Dermis blood vessel endothelial cell (primary cell): ENCODE measurements around the gene ZNF280D. TPM values are rescaled to one million over a fixed set of nuclear protein-coding genes. Genes with fewer than 3 reads are reported as not detected.
"Not testable (repeated sequence)": the region's sequence is repeated elsewhere in the genome, so short reads cannot be mapped to it uniquely, and the experiment has no call there.

Experiments
- DNase-seq: peaks from one replicate; pipeline ENCODE4 v3.0.0; 2010
- total RNA-seq: library from RNA; depleted of rRNA; stranded (reverse); fragments of >200 nt; gene quantifications from 2 replicates; pipeline ENCODE4 v1.2.3, GENCODE V29; 2014

The ZNF280D gene
- 25.7 and 37.9 TPM in 2 replicates for total RNA-seq

GRCh38 chr15:56733136-56734012 is at the start of gene ZNF280D:
Gene ZNF280D (minus strand): TSS chr15:56733509. CDS start chr15:56707109, 26,400 bp downstream.
- DNase-seq: peak; percentile 93

- DNase-seq: no peak
Measured at GRCh38 chr15:56782306-56782705, 49.0 kb upstream of the ZNF280D start.

GRCh38 chr15:56781666-56782065 is 48.4 kb upstream of the ZNF280D start:
- no peak for DNase-seq

- DNase-seq: not testable (repeated sequence)
Measured at GRCh38 chr15:56780102-56780725, 46.9 kb upstream of the ZNF280D start.

- not testable (repeated sequence) for DNase-seq
Measured at GRCh38 chr15:56779449-56779848, 46.1 kb upstream of the ZNF280D start.

GRCh38 chr15:56778761-56779160 is 45.5 kb upstream of the ZNF280D start:
- no peak for DNase-seq

- no peak for DNase-seq
Measured at GRCh38 chr15:56776839-56777238, 43.5 kb upstream of the ZNF280D start.

GRCh38 chr15:56775641-56776040 is 42.3 kb upstream of the ZNF280D start:
- peak; percentile 19 for DNase-seq

GRCh38 chr15:56774356-56774755 is 41.0 kb upstream of the ZNF280D start:
- DNase-seq: no peak

GRCh38 chr15:56772868-56773639 is 39.7 kb upstream of the ZNF280D start:
- DNase-seq: no peak

GRCh38 chr15:56770173-56770572 is 36.9 kb upstream of the ZNF280D start:
- no peak for DNase-seq

GRCh38 chr15:56767315-56767714 is 34.0 kb upstream of the ZNF280D start:
- peak; percentile 71 for DNase-seq

- peak; percentile 58 for DNase-seq
Measured at GRCh38 chr15:56765251-56765650, 31.9 kb upstream of the ZNF280D start.

- DNase-seq: peak; percentile 44
Measured at GRCh38 chr15:56763141-56763895, 30.0 kb upstream of the ZNF280D start.

- no peak for DNase-seq
Measured at GRCh38 chr15:56760186-56760585, 26.9 kb upstream of the ZNF280D start.

- DNase-seq: no peak
Measured at GRCh38 chr15:56759450-56759845, 26.1 kb upstream of the ZNF280D start.

- no peak for DNase-seq
Measured at GRCh38 chr15:56758770-56759449, 25.6 kb upstream of the ZNF280D start.

GRCh38 chr15:56757875-56758274 is 24.6 kb upstream of the ZNF280D start:
- DNase-seq: no peak

GRCh38 chr15:56754772-56755370 is 21.6 kb upstream of the ZNF280D start:
- no peak for DNase-seq

- DNase-seq: no peak
Measured at GRCh38 chr15:56752986-56753385, 19.7 kb upstream of the ZNF280D start.

GRCh38 chr15:56749982-56750381 is 16.7 kb upstream of the ZNF280D start:
- no peak for DNase-seq
